ENCODE results near the gene CYP26A1.

DNA sequence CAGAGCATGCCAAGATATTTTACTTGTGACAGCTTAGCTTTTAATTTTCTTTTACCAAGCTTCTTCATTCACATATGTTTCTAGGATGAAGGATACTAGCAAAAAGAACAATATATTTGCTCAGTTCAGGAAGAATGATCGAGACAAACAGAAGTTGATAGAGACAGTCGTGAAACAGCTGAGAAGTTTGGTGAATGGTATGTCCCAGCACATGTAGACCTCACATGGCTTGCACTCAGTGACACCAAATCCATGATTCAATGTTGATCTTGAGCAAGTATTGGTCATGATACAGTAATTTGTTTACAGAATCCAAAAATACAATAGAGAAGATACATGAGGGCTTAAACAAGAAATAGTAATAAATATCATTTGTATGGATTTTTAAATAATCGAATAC, 15.6 kb upstream of the CYP26A1 start:
- TF ChIP-seq, protein P1, sequence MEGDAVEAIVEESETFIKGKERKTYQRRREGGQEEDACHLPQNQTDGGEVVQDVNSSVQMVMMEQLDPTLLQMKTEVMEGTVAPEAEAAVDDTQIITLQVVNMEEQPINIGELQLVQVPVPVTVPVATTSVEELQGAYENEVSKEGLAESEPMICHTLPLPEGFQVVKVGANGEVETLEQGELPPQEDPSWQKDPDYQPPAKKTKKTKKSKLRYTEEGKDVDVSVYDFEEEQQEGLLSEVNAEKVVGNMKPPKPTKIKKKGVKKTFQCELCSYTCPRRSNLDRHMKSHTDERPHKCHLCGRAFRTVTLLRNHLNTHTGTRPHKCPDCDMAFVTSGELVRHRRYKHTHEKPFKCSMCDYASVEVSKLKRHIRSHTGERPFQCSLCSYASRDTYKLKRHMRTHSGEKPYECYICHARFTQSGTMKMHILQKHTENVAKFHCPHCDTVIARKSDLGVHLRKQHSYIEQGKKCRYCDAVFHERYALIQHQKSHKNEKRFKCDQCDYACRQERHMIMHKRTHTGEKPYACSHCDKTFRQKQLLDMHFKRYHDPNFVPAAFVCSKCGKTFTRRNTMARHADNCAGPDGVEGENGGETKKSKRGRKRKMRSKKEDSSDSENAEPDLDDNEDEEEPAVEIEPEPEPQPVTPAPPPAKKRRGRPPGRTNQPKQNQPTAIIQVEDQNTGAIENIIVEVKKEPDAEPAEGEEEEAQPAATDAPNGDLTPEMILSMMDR (IDR thresholded peaks at IDR 0.05) = no peak
- TF ChIP-seq POLR2A (IDR thresholded peaks at IDR 0.05) (no peak), EP300 (IDR thresholded peaks at IDR 0.05) (no peak), POLR2AphosphoS5 (IDR thresholded peaks at IDR 0.05) (no peak)
